Hepatocyte (in vitro differentiated cells): ENCODE data around the gene ACOX2. TPM values are rescaled to one million over a fixed set of nuclear protein-coding genes. Genes with fewer than 3 reads are reported as not detected.
A peak's percentile ranks its signal among the peaks of the same experiment; 100 is the strongest.

ENCODE experiments used
- DNase-seq: peaks from one replicate; pipeline ENCODE4 v3.0.0-alpha.2; 2016; ENCODE audit warnings: low spot score
- H2AFZ ChIP-seq: fragments of 200-600 bp; sonication (generic); 2 replicates; pipeline ENCODE4 v1.6.0; 2016; ENCODE audit warnings: antibody characterized with exemption, mild to moderate bottlenecking
- H3K27ac ChIP-seq: fragments of 200-600 bp; sonication (generic); 2 replicates; pipeline ENCODE4 v1.5.1; 2016; ENCODE audit warnings: mild to moderate bottlenecking
- H3K27me3 ChIP-seq: fragments of 200-600 bp; sonication (generic); 2 replicates; pipeline ENCODE4 v1.6.1; 2016
- H3K36me3 ChIP-seq: fragments of 200-600 bp; sonication (generic); replicated peaks from 2 replicates; pipeline ENCODE4 v1.5.1; 2016; ENCODE audit warnings: low read depth; ENCODE audit not compliant: insufficient read depth
- H3K4me1 ChIP-seq: fragments of 200-600 bp; sonication (generic); 2 replicates; pipeline ENCODE4 v1.5.1; 2016; ENCODE audit warnings: mild to moderate bottlenecking, moderate library complexity; ENCODE audit not compliant: insufficient read depth
- H3K4me2 ChIP-seq: fragments of 200-600 bp; sonication (generic); 2 replicates; pipeline ENCODE4 v1.6.0; 2016
- H3K4me3 ChIP-seq: fragments of 200-600 bp; sonication (generic); 2 replicates; pipeline ENCODE4 v1.5.1; 2016; ENCODE audit warnings: mild to moderate bottlenecking
- H3K79me2 ChIP-seq: fragments of 200-600 bp; sonication (generic); 2 replicates; pipeline ENCODE4 v1.6.0; 2017; ENCODE audit warnings: mild to moderate bottlenecking
- H3K9me2 ChIP-seq: fragments of 200-600 bp; sonication (generic); replicated peaks from 2 replicates; pipeline ENCODE4 v1.6.0; 2017; ENCODE audit warnings: mild to moderate bottlenecking; ENCODE audit not compliant: insufficient read depth
- H3K9me3 ChIP-seq: fragments of 200-600 bp; sonication (generic); 2 replicates; pipeline ENCODE4 v1.5.1; 2016; ENCODE audit warnings: low read depth, mild to moderate bottlenecking
- H4K20me1 ChIP-seq: fragments of 200-600 bp; sonication (generic); 2 replicates; pipeline ENCODE4 v1.6.0; 2016; ENCODE audit warnings: mild to moderate bottlenecking; ENCODE audit not compliant: insufficient read depth, poor library complexity, severe bottlenecking
- EZH2 ChIP-seq: fragments of 200-600 bp; sonication (generic); IDR thresholded peaks from 2 replicates; pipeline ENCODE4 v1.6.1; 2016; ENCODE audit warnings: antibody characterized with exemption, mild to moderate bottlenecking, borderline replicate concordance
- EZH2phosphoT487 ChIP-seq: fragments of 200-600 bp; sonication (generic); IDR thresholded peaks from one replicate; pipeline ENCODE4 v1.6.1; 2018; ENCODE audit warnings: antibody characterized with exemption, mild to moderate bottlenecking, low read depth, moderate library complexity; ENCODE audit not compliant: unreplicated experiment, severe bottlenecking
- WGBS: methylation state at CpG from one replicate; pipeline ENCODE4 v1.1.6; 2016; ENCODE audit warnings: low lambda C conversion rate; ENCODE audit errors: missing lambda C conversion rate; 5-methylcytosine and 5-hydroxymethylcytosine counted together
- polyA plus RNA-seq: library from polyadenylated mRNA; unstranded; fragments of >200 nt; fragmentation: Nextera tagmentation; extraction: Ambion mirVana; gene quantifications from 2 replicates; pipeline ENCODE4 v1.2.1, GENCODE V29; 2016
- total RNA-seq: library from RNA; depleted of rRNA; stranded (reverse); fragments of >200 nt; gene quantifications from 2 replicates; pipeline ENCODE4 v1.2.3, GENCODE V29; 2014
- TF ChIP-seq, protein P1 (sequence below): fragments of 200-600 bp; sonication (generic); IDR thresholded peaks from 2 replicates; pipeline ENCODE4 v1.5.1; 2016; ENCODE audit warnings: antibody characterized with exemption, mild to moderate bottlenecking; ENCODE audit not compliant: poor library complexity

Gene ACOX2
- total and polyA plus RNA-seq, 2 experiments from 2014 or later, result 26.2 to 30.6 TPM

DNA sequence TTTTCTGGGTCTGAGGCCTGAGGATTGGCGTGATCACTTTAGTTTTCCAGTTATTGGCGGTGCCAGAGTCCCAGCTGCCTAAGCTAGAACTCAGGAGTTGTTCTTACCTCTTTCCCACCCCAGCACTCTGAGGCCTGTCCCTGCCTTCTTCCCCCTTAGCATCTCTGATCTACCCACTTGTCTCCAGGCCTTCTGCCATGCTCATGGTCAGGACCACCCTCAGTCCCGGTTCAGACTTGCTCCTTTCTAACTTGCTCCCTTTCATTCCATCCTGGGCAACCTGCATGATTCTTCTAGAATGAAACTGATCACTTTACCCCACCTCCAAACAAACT, 15.7 kb downstream of the ACOX2 start:
- Histone ChIP-seq H2AFZ (no peak overlapping the region), H3K79me2 (no peaks in the 10 kb centered on the region), H3K4me3 (no peak overlapping the region), H3K9me2 (no peaks in the 10 kb centered on the region), H3K9me3 (no peaks in the 10 kb centered on the region), H3K27me3 (no peaks in the 10 kb centered on the region), H3K27ac (peak overlapping the region; percentile 71), H4K20me1 (no peaks in the 10 kb centered on the region), H3K4me1 (peaks cover 55% of the 10 kb centered on the region), H3K4me2 (no peak overlapping the region), H3K36me3 (no peaks in the 10 kb centered on the region)
- 93% methylated on average over 3 of the region's 3 CpGs for WGBS
- TF ChIP-seq EZH2, result no peak
- TF ChIP-seq, protein P1, sequence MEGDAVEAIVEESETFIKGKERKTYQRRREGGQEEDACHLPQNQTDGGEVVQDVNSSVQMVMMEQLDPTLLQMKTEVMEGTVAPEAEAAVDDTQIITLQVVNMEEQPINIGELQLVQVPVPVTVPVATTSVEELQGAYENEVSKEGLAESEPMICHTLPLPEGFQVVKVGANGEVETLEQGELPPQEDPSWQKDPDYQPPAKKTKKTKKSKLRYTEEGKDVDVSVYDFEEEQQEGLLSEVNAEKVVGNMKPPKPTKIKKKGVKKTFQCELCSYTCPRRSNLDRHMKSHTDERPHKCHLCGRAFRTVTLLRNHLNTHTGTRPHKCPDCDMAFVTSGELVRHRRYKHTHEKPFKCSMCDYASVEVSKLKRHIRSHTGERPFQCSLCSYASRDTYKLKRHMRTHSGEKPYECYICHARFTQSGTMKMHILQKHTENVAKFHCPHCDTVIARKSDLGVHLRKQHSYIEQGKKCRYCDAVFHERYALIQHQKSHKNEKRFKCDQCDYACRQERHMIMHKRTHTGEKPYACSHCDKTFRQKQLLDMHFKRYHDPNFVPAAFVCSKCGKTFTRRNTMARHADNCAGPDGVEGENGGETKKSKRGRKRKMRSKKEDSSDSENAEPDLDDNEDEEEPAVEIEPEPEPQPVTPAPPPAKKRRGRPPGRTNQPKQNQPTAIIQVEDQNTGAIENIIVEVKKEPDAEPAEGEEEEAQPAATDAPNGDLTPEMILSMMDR, result no peak
- DNase-seq, result no peak

- H3K4me2 ChIP-seq, result peak overlapping the region; percentile 38
- H3K79me2 ChIP-seq, result no peaks in the 10 kb centered on the region
- H3K36me3 ChIP-seq, result no peaks in the 10 kb centered on the region
- H3K4me1 ChIP-seq, result peaks cover 55% of the 10 kb centered on the region
- H3K9me2 ChIP-seq, result no peaks in the 10 kb centered on the region
- TF ChIP-seq, protein P1, result no peak
- TF ChIP-seq EZH2phosphoT487 (no peak), EZH2 (no peak)
- no peaks in the 10 kb centered on the region for H3K9me3 ChIP-seq
- WGBS, result 50% methylated on average over 8 of the region's 8 CpGs
- no peaks in the 10 kb centered on the region for H4K20me1 ChIP-seq
- no peaks in the 10 kb centered on the region for H3K27me3 ChIP-seq
- H2AFZ ChIP-seq, result no peak overlapping the region
- no peak overlapping the region for H3K4me3 ChIP-seq
- peak; percentile 44 for DNase-seq
- H3K27ac ChIP-seq, result peak overlapping the region; percentile 71
Observed at GRCh38 chr3:58520403-58521335, 16.3 kb downstream of the ACOX2 start.

- Histone ChIP-seq H3K4me2 (peak overlapping the region; percentile 38), H3K9me3 (no peaks in the 10 kb centered on the region), H3K9me2 (no peaks in the 10 kb centered on the region), H3K4me1 (peaks cover 55% of the 10 kb centered on the region), H4K20me1 (no peaks in the 10 kb centered on the region), H3K79me2 (no peaks in the 10 kb centered on the region), H2AFZ (no peak overlapping the region), H3K27me3 (no peaks in the 10 kb centered on the region), H3K36me3 (no peaks in the 10 kb centered on the region), H3K27ac (peak overlapping the region; percentile 57), H3K4me3 (no peak overlapping the region)
- DNase-seq, result no peak
- WGBS, result 77% methylated on average over 6 of the region's 6 CpGs
- TF ChIP-seq EZH2phosphoT487, result no peak
- TF ChIP-seq EZH2, result no peak
Observed at GRCh38 chr3:58519668-58520402, 17.2 kb downstream of the ACOX2 start.

GRCh38 chr3:58518291-58518789, 18.6 kb downstream of the ACOX2 start:
- Histone ChIP-seq H3K79me2 (no peaks in the 10 kb centered on the region), H3K4me1 (peaks cover 51% of the 10 kb centered on the region), H3K4me3 (no peak overlapping the region), H3K9me2 (no peaks in the 10 kb centered on the region), H4K20me1 (no peaks in the 10 kb centered on the region), H3K4me2 (peak overlapping the region; percentile 61), H3K9me3 (no peaks in the 10 kb centered on the region), H3K27ac (peak overlapping the region; percentile 25), H2AFZ (no peak overlapping the region), H3K27me3 (no peaks in the 10 kb centered on the region), H3K36me3 (no peaks in the 10 kb centered on the region)
- DNase-seq, result peak; percentile 54
- 13% methylated on average over 3 of the region's 3 CpGs for WGBS
- no peak for TF ChIP-seq EZH2
- TF ChIP-seq EZH2phosphoT487, result no peak
- TF ChIP-seq, protein P1, result no peak
